Nephron progenitor cell (in vitro differentiated cells): ENCODE results near the gene WWOX.

Experiments used
- DNase-seq: peaks from one replicate; pipeline ENCODE4 v3.0.0; 2021
- H3K27ac Mint-ChIP-seq: 2 replicates; pipeline ENCODE4 v1.8.0; 2021; ENCODE audit warnings: mild to moderate bottlenecking, moderate library complexity, mixed read lengths
- H3K27me3 Mint-ChIP-seq: 2 replicates; pipeline ENCODE4 v1.8.0; 2021; ENCODE audit warnings: mild to moderate bottlenecking, low read depth, mixed read lengths; ENCODE audit not compliant: poor library complexity
- H3K36me3 Mint-ChIP-seq: 2 replicates; pipeline ENCODE4 v1.8.0; 2021; ENCODE audit warnings: low read depth, mixed read lengths
- H3K4me1 Mint-ChIP-seq: 2 replicates; pipeline ENCODE4 v1.8.0; 2021; ENCODE audit warnings: mixed read lengths
- H3K4me3 Mint-ChIP-seq: 2 replicates; pipeline ENCODE4 v1.8.0; 2021; ENCODE audit warnings: mild to moderate bottlenecking, moderate library complexity, mixed read lengths
- H3K9me3 Mint-ChIP-seq: 2 replicates; pipeline ENCODE4 v1.8.0; 2021; ENCODE audit warnings: mild to moderate bottlenecking, moderate library complexity, mixed read lengths
- TF ChIP-seq, protein P1 (sequence below): fragments of 200-600 bp; sonication (generic); IDR thresholded peaks from 2 replicates; pipeline ENCODE4 v1.5.0; 2021; ENCODE audit warnings: antibody characterized with exemption

The WWOX gene

DNA sequence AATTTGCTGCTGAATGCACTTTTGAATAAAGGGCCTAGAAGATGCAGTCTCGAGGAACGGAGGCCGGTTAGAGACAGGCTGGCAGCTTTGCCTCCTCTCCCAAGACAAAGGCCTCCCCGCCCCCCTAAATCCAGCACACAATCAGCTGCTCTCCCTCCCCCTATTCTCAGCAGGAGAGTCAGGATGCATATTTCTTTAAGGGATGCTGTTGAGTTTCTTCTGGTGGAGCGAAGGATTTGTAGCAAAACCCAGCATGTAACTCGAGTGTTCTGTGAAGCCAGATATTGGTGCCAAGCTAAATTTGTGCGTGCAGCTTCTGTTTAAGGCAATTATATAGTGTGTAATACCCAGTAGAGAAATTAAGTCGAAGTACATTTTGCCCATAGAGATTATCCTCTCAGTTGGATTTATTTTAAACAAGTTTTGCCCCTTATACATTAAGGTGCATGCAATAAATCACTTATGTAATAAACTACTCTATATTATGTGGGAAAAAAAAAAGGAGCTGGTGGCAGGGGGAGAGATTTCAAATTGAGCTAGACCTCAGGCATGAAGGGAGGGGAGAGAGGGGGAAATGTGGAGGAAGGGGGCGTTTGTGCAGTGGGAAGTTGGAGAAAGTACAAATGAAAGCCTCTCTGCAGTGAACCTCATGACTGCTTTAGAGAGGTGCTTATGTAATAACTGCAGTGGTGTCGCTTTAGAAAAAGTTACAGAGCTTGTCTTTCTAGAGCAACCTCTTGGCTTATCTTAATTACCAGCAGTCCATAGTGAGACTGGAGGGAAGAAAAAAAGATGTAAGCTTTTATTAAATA, 901.9 kb downstream of the WWOX start:
- peaks cover 23% of the 10 kb centered on the region for H3K4me1 Mint-ChIP-seq
- H3K27ac Mint-ChIP-seq: no peak overlapping the region
- no peaks in the 10 kb centered on the region for H3K36me3 Mint-ChIP-seq
- no peak for DNase-seq
- TF ChIP-seq, protein P1, sequence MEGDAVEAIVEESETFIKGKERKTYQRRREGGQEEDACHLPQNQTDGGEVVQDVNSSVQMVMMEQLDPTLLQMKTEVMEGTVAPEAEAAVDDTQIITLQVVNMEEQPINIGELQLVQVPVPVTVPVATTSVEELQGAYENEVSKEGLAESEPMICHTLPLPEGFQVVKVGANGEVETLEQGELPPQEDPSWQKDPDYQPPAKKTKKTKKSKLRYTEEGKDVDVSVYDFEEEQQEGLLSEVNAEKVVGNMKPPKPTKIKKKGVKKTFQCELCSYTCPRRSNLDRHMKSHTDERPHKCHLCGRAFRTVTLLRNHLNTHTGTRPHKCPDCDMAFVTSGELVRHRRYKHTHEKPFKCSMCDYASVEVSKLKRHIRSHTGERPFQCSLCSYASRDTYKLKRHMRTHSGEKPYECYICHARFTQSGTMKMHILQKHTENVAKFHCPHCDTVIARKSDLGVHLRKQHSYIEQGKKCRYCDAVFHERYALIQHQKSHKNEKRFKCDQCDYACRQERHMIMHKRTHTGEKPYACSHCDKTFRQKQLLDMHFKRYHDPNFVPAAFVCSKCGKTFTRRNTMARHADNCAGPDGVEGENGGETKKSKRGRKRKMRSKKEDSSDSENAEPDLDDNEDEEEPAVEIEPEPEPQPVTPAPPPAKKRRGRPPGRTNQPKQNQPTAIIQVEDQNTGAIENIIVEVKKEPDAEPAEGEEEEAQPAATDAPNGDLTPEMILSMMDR: no peak
- peaks cover 7% of the 10 kb centered on the region for H3K9me3 Mint-ChIP-seq
- H3K27me3 Mint-ChIP-seq: peaks cover 11% of the 10 kb centered on the region
- no peak overlapping the region for H3K4me3 Mint-ChIP-seq

DNA sequence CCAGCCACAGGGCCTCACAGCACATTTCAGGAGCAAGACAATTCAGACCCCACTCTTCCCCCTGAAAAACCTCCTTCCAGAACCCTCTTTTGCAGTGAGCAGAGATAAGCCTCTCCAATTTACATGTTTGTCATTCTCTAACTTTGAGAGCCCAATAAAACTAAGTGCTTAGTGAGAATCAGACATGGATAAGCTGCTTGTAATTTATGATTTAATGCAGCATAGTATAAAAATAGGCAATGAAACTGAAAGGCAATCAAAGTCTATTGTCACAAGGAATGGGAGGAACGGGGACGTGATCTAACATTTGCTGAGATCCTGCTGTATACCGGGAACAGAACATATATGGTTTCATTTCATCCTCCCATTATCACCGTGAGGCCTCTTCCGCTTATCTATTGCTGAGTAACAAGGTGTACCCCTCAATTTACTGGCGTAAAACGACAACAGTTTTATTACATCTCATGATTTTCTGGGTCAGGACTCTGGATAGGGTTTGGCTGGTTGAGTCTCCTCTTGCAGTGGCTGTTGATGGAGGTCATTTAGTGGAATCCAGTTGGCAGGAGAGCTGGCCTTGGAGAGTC, 903.7 kb downstream of the WWOX start:
- H3K9me3 Mint-ChIP-seq: peaks cover 7% of the 10 kb centered on the region
- H3K36me3 Mint-ChIP-seq: no peaks in the 10 kb centered on the region
- H3K4me1 Mint-ChIP-seq: peaks cover 15% of the 10 kb centered on the region
- no peak overlapping the region for H3K4me3 Mint-ChIP-seq
- DNase-seq: no peak
- TF ChIP-seq, protein P1: no peak
- H3K27me3 Mint-ChIP-seq: peaks cover 6% of the 10 kb centered on the region
- H3K27ac Mint-ChIP-seq: no peak overlapping the region

DNA sequence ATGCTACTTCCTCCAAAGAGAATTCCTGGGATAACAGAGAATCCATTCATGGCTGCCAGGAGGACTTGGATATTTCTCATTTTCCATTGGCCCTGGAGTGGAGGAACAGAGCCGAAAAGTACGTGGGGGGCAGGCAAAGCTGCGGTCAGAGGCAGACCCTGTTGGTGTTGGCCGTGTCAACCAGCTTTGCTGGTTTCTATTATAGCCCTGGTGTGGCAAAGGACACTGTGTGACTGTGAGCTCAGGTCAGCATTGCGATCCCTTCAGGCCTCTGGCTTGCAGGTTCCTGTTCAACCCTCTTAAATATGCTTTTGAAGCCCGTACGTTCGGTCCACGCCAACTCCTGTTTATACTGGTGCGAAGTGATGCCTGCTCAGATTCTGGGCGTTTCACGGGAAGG, 904.9 kb downstream of the WWOX start:
- no peak overlapping the region for H3K4me3 Mint-ChIP-seq
- H3K4me1 Mint-ChIP-seq: peaks cover 15% of the 10 kb centered on the region
- DNase-seq: no peak
- TF ChIP-seq, protein P1: no peak
- H3K36me3 Mint-ChIP-seq: no peaks in the 10 kb centered on the region
- no peak overlapping the region for H3K27ac Mint-ChIP-seq
- H3K9me3 Mint-ChIP-seq: peaks cover 7% of the 10 kb centered on the region
- H3K27me3 Mint-ChIP-seq: peaks cover 6% of the 10 kb centered on the region

DNA sequence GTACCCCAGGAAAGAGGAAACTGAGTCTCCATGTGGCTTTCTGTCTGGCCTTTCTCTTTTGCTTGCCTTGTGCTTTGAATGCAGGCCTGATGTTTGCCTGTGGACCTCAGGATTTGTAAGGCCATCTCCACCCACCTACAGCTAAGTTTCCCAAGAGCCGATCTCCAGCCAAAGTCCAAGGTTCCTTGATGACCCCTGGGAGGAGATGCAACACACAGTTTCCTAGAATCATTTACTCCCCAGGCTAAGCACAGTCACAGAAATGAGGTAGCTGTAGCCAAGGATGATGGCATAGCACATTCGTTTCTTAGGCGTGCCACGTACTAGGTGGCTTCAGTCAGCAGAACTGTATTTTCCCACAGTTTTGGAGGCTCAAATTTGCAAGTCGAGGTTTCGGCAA, 905.6 kb downstream of the WWOX start:
- H3K9me3 Mint-ChIP-seq: peaks cover 7% of the 10 kb centered on the region
- no peak overlapping the region for H3K27ac Mint-ChIP-seq
- no peaks in the 10 kb centered on the region for H3K36me3 Mint-ChIP-seq
- peaks cover 15% of the 10 kb centered on the region for H3K4me1 Mint-ChIP-seq
- DNase-seq: no peak
- TF ChIP-seq, protein P1: no peak
- H3K27me3 Mint-ChIP-seq: peaks cover 9% of the 10 kb centered on the region
- no peak overlapping the region for H3K4me3 Mint-ChIP-seq

DNA sequence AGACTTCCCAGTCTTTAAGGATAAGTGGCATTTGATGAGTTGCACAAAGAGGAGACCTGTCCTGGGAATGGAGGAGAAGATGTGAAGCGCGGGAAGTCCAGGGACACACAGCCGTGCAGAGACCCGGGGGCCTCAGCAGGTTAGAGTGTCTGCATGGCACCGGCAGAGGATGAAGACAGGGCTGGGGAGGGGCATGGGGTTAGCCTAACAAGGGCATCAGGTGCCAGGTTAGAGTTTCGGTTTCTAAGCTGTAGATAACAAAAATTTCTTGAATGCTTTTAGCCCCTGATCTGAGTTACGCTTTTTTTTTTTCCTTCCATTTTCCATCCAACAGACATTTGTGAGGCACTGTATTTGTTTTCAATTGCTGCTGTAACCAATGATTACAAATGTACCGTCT, 906.8 kb downstream of the WWOX start:
- no peaks in the 10 kb centered on the region for H3K36me3 Mint-ChIP-seq
- TF ChIP-seq, protein P1: no peak
- H3K9me3 Mint-ChIP-seq: peaks cover 3% of the 10 kb centered on the region
- H3K4me1 Mint-ChIP-seq: peaks cover 8% of the 10 kb centered on the region
- DNase-seq: no peak
- peaks cover 6% of the 10 kb centered on the region for H3K27me3 Mint-ChIP-seq
- H3K4me3 Mint-ChIP-seq: no peak overlapping the region
- no peak overlapping the region for H3K27ac Mint-ChIP-seq

DNA sequence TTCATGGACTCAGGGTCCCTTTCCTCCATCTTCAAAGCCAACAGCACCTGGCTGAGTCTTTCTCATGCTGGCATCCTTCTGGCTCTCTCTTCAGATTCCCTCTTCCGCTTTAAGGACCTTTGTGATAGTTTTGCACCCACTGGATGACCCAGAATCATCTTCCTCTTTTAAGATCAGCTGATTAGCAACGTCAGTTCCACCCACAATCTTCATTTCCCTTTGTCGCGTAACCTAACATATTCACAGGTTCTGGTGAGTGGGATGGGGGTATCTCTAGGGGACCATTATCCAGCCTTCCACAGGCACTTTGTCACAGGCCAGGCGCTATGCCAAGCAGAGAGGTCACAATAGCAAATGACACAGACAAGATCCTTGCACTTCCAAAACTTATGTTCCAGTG, 907.3 kb downstream of the WWOX start:
- no peaks in the 10 kb centered on the region for H3K36me3 Mint-ChIP-seq
- peaks cover 3% of the 10 kb centered on the region for H3K9me3 Mint-ChIP-seq
- H3K27me3 Mint-ChIP-seq: peaks cover 5% of the 10 kb centered on the region
- peaks cover 2% of the 10 kb centered on the region for H3K4me1 Mint-ChIP-seq
- TF ChIP-seq, protein P1: no peak
- DNase-seq: no peak
- H3K4me3 Mint-ChIP-seq: no peak overlapping the region
- no peak overlapping the region for H3K27ac Mint-ChIP-seq
